ENCODE results near the gene CLTA. TPM values are rescaled to one million over a fixed set of nuclear protein-coding genes. Genes with fewer than 3 reads are reported as not detected.

CLTA gene
- total RNA-seq, 2 donors from 2014 or later: 210 to 259 TPM

DNA sequence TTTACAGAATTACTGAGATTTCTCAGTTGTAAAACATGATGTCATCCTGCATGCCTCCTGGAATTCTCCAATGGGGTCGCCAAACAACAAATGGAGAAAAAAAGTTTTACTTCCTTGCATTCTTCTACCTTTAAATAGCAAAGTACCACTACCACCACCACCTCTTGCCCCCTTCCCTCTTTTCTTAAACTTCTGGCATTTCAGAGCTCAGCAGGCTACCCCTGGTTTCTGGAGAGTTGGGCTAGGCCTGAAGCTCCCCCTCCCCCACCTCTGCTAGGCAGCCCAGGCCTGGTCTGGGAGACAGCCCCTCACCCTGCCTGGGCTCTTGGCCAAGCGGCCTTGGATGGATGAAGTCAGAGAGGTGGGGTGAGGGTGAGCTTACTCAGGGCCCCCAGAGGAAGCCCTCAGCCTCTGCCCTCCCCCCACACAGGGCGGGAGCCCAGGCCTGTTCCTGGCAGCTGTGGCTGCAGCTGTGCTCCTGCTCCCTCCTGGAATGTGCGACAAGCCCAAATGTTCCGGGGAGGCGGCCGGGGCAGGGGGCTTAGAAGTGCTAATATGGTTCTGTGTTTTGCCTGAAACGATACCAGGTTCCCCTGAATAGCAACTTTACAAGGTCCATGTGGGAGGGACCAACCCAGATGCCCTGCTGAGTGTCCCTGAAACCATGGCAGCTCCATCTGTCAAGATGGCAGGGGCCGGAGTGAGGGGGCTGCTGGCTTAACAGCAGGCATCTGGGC lies 27.5 kb upstream of the CLTA start:
- WGBS: 26% methylated on average over 9 of the region's 9 CpGs

GRCh38 chr9:36163786-36164170 lies 26.9 kb upstream of the CLTA start:
- intact Hi-C loops (cut with DNase I): loop anchor here (2.0 to 10.0 kb wide), 2 partner anchors 21 to 219 kb away; no protein-coding TSS in a partner anchor
- Histone ChIP-seq H3K36me3 (no peaks in the 10 kb centered on the region), H3K27ac (peak overlapping the region; percentile 60 to 61), H3K4me1 (replicated peaks) (peaks cover 3% of the 10 kb centered on the region), H3K27me3 (replicated peaks; ENCODE audit: insufficient read depth) (no peaks in the 10 kb centered on the region), H3K9me3 (no peaks in the 10 kb centered on the region), H3K4me3 (no peak overlapping the region)
- 59% methylated on average over 4 of the region's 4 CpGs for WGBS
- no peak for TF ChIP-seq POLR2A (IDR thresholded peaks at IDR 0.05)
- TF ChIP-seq POLR2AphosphoS5 (IDR thresholded peaks at IDR 0.05): no peak
- DNase-seq (ENCODE audit: low spot score): no peak

More for the DNA sequence above, 27.5 kb upstream of the CLTA start:
- DNase-seq (ENCODE audit: low spot score): no peak
- Histone ChIP-seq H3K4me1 (replicated peaks) (peaks cover 3% of the 10 kb centered on the region), H3K27ac (peak overlapping the region; percentile 60 to 61), H3K4me3 (no peak overlapping the region), H3K9me3 (no peaks in the 10 kb centered on the region), H3K27me3 (replicated peaks; ENCODE audit: insufficient read depth) (no peaks in the 10 kb centered on the region), H3K36me3 (no peaks in the 10 kb centered on the region)
- TF ChIP-seq POLR2A (IDR thresholded peaks at IDR 0.05): no peak
- TF ChIP-seq, protein P1, sequence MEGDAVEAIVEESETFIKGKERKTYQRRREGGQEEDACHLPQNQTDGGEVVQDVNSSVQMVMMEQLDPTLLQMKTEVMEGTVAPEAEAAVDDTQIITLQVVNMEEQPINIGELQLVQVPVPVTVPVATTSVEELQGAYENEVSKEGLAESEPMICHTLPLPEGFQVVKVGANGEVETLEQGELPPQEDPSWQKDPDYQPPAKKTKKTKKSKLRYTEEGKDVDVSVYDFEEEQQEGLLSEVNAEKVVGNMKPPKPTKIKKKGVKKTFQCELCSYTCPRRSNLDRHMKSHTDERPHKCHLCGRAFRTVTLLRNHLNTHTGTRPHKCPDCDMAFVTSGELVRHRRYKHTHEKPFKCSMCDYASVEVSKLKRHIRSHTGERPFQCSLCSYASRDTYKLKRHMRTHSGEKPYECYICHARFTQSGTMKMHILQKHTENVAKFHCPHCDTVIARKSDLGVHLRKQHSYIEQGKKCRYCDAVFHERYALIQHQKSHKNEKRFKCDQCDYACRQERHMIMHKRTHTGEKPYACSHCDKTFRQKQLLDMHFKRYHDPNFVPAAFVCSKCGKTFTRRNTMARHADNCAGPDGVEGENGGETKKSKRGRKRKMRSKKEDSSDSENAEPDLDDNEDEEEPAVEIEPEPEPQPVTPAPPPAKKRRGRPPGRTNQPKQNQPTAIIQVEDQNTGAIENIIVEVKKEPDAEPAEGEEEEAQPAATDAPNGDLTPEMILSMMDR (IDR thresholded peaks at IDR 0.05): no peak
- intact Hi-C loops (cut with DNase I): loop anchor here (2.0 to 10.0 kb wide), 2 partner anchors 20 to 218 kb away; no protein-coding TSS in a partner anchor

DNA sequence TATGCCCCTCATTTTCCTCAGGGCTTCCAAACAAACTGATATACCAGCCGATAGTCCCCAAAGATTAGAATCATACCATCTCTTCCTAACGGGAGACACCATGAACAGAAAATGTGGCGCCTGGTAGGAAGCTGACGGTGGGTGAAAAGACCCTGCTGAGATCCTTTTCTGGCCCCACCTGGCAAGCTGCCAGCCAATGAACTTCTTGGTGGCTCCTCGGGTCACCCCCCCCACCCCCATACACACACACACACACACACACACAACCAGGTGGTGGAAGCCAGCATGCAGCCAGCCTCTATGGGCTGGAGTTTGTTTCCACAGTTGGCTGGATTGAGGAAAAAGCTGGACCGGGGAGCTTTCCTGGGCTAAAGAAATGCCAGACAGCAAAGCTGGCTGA lies 26.3 kb upstream of the CLTA start:
- Histone ChIP-seq H3K4me3 (no peak overlapping the region), H3K27me3 (replicated peaks; ENCODE audit: insufficient read depth) (no peaks in the 10 kb centered on the region), H3K27ac (peak overlapping the region in 1 of 2 donors; percentile 61), H3K4me1 (replicated peaks) (peaks cover 3% of the 10 kb centered on the region), H3K9me3 (no peaks in the 10 kb centered on the region), H3K36me3 (no peaks in the 10 kb centered on the region)
- DNase-seq (ENCODE audit: low spot score): no peak
- intact Hi-C loops (cut with DNase I): loop anchor here (10.0 kb wide), 1 partner anchor 220 kb away; no protein-coding TSS in a partner anchor
- TF ChIP-seq, protein P1 (IDR thresholded peaks at IDR 0.05): no peak
- no peak for TF ChIP-seq POLR2A (IDR thresholded peaks at IDR 0.05)
- no peak for TF ChIP-seq POLR2AphosphoS5 (IDR thresholded peaks at IDR 0.05)
- 77% methylated on average over 6 of the region's 6 CpGs for WGBS

GRCh38 chr9:36164989-36165388 lies 25.7 kb upstream of the CLTA start:
- H3K27me3 ChIP-seq (replicated peaks; ENCODE audit: insufficient read depth): no peaks in the 10 kb centered on the region
- no peak overlapping the region for H3K4me3 ChIP-seq
- WGBS: 70% methylated on average over 3 of the region's 3 CpGs
- intact Hi-C loops (cut with DNase I): loop anchor here (10.0 kb wide), 1 partner anchor 220 kb away; no protein-coding TSS in a partner anchor
- H3K36me3 ChIP-seq: no peaks in the 10 kb centered on the region
- TF ChIP-seq, protein P1 (IDR thresholded peaks at IDR 0.05): no peak
- TF ChIP-seq POLR2A (IDR thresholded peaks at IDR 0.05) (no peak), POLR2AphosphoS5 (IDR thresholded peaks at IDR 0.05) (no peak)
- no peak for DNase-seq (ENCODE audit: low spot score)
- H3K4me1 ChIP-seq (replicated peaks): peaks cover 3% of the 10 kb centered on the region
- no peaks in the 10 kb centered on the region for H3K9me3 ChIP-seq
- peak overlapping the region; percentile 61 to 68 for H3K27ac ChIP-seq

GRCh38 chr9:36165826-36166167 lies 24.9 kb upstream of the CLTA start:
- no peaks in the 10 kb centered on the region for H3K9me3 ChIP-seq
- WGBS: 35% methylated on average over 12 of the region's 12 CpGs
- H3K27ac ChIP-seq: peak overlapping the region; percentile 61 to 68
- H3K4me1 ChIP-seq (replicated peaks): peaks cover 3% of the 10 kb centered on the region
- H3K4me3 ChIP-seq: peak overlapping the region; percentile 34 to 40
- intact Hi-C loops (cut with DNase I): loop anchor here (2.0 to 10.0 kb wide), 3 partner anchors 29 to 221 kb away; partner anchors contain the start of gene GLIPR2
- no peak for TF ChIP-seq POLR2AphosphoS5 (IDR thresholded peaks at IDR 0.05)
- no peak for TF ChIP-seq POLR2A (IDR thresholded peaks at IDR 0.05)
- TF ChIP-seq, protein P1 (IDR thresholded peaks at IDR 0.05): no peak
- H3K27me3 ChIP-seq (replicated peaks; ENCODE audit: insufficient read depth): no peaks in the 10 kb centered on the region
- no peak for DNase-seq (ENCODE audit: low spot score)
- no peaks in the 10 kb centered on the region for H3K36me3 ChIP-seq

All from prostate gland (tissue), 2 donors.